Stimulated activated CD4-positive, alpha-beta T cell treated with anti-CD3 and anti-CD28 coated beads, Interleukin-2, amount 100 ng/mL, for 48 hours (primary cell): Measurements from ENCODE around the gene FPR1.

ENCODE experiments used
- DNase-seq, 2 donors: peaks; one replicate each; pipeline ENCODE4 v3.0.0-alpha.2; 2020

The FPR1 gene

DNA sequence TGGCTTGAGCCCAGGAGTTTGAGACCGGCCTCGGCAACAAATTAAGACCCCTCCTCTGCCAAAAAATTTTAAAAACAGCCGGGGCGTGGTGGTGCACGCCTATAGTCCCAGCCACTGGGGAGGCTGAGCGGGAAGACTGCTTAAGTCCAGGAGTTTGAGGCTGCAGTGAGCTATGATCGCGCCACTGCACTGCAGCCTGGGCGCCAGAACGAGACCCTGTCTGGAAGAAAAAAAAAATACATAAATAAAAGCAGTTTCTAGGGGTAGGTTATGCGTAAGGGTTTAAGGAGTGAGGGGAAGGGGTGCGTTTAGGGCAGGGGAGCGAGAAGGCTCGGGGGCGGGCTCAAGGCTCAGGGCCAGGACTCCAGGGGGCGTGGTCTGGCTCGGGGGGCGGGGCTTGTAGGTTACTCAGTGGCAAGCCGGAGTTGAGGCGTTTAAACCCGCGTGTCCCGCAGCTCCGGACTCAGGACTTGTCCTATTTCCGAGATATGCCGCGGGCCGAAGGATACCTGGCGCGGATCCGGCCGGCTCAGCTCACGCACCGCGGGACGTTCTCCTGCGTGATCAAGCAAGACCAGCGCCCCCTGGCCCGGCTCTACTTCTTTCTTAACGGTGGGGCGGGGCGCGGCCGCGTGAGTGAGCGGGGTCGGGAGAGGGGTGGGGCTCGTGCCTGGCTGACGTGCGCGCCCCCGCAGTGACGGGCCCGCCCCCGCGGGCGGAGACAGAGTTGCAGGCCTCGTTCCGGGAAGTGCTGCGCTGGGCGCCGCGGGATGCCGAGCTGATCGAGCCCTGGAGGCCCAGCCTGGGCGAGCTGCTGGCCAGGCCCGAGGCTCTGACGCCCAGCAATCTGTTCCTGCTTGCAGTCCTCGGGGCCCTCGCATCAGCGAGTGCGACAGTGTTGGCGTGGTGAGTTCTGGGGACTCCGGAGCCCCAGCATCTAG is 47.8 kb downstream of the FPR1 start:
- peak; percentile 95 to 96 for DNase-seq

DNA sequence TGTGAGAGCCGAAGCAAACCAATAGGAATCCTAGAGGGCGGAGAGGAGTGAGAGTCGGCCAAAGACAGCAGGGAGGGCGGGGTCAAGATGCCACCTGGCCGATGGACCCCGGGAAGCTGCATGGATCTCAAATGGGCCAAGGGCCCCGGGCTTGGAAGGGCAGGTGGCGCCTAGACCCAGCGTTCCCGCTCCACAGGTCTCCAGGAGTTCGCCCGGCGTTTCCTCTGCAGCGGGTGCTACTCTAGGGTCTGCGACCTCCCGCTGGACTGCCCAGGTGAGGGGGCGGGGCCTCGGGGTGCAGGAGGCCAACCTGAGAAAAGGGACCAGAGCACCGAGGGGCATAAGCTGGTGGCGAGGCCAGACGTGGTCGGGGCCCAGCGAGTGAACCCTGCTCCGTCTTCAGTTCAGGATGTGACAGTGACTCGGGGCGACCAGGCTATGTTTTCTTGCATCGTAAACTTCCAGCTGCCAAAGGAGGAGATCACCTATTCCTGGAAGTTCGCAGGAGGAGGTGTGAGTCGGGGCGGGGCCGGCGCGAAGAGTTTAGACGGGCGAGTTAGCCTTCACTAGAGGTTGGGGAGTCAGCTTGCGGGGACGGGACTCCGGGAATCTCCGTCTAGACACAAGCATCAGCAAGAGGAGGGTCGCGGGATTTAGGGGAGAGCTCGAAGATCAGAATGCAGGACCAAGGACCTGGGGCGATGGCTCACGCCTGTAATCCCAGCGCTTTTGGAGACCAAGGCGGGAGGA is 48.7 kb downstream of the FPR1 start:
- DNase-seq: no peak

DNA sequence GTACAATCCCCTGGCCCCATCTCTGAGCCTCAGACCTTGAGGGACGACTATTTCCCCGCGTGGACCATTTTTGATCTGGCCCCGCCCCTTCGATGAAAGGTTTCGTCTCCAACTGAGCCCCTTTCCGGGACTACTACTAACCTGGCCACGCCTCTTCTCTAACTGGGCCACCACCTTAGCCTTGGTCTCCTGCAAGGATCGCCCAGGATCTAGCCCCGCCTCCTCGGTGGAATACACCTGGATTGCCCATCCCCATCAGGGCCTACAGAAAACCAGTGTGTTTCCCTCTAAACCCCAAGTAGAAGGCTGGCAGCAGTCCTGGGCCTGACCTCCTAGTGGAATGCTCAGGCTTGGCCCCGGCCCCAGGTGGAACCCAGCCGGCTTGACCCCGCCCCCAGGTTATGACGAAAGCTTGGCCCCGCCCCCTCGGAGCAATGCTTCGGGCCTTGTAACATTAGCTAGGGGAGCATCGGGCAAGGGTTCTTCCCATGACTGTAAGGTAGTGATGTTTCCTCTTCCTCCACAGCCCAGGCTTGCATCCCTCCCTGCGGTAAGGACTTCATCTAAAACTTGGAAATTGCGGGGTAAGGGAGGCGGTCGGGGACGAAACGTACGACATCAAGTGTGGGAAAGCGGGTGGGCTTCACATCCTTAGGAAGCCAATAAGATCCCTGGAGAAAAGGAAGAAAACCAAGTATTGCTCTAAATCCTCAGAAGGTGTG is 49.4 kb downstream of the FPR1 start:
- peak; percentile 36 to 50 for DNase-seq

DNA sequence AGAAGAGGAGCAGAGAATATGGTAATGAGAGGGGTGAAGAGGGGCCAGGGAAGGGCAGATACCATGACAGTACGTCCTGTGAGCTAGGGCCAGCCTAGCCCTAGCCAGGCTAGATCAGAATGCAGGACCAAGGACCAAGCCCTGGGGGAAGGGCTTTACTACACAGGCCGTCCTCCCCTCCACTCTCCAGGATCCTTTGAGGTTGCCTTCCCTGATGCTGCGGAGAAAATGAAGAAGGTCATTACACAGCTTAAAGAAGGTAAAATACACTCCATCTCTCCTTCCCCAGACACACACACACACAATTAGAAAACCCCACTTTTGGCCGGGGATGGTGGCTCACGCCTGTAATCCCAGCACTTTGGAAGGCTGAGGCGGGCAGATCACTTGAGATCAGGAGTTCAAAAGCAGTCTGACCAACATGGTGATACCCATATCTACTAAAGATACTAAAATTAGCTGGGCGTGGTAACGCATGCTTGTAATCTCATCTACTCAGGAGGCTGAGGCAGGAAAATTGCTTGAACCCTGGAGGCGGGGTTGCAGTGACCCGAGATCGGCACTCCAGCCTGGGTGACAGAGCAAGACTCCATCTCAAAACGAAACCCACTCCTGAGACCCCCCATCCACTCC is 50.1 kb downstream of the FPR1 start:
- no peak for DNase-seq

DNA sequence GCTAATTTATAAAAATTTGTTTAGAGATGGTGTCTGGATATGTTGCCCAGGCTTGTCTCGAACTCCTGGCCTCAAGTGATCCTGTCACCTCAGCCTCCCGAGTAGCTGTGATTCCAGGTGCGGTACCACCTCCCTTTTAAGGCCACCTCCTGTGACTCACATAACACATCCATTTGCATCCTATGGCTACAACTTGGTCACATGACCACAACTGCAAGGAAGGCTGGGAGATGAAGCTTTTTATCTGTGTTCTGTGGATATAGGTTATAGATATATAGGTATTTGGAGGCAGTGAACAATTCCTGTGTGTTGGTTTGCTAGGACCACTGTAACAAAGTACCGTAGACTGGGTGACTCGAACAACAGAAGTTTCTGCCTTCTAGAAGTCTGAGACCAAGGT is 52.5 kb downstream of the FPR1 start:
- DNase-seq: no peak

GRCh38 chr19:51698296-51698695 is 53.4 kb downstream of the FPR1 start:
- no peak for DNase-seq

DNA sequence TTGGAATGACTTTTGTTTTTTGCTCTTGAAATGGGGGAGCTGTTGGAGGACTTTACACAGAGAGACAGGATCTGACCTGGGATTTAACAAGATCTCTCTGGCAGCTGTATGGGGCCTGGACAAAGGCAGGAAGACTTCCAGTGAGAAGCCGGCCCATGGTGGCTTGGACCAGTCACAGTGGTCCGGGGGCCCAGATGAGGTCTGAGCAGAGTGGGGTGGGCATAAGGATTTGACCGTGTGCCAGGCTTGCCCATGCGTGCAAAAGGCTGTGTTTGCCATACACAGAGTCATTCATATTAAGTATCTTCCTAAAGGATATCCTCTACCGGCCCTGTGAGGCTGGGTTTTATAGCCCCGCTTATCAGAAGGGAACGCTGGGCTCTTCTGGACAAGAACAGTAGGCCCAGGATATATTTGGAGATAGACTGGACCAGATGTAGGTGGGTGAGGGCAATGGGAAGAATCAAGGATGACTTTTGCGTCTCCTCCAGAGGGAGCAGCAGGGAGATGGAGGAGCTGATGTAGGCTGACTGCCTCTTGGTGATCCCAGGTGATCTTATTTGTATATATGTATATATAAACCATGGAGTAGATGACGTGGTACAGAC is 54.4 kb downstream of the FPR1 start:
- no peak for DNase-seq

- DNase-seq: no peak
Observed at GRCh38 chr19:51696606-51697005, 55.1 kb downstream of the FPR1 start.
